A549 (cell line): ENCODE data around the gene VAMP5.

Experiments
- CBX8 ChIP-seq: fragments of 200-600 bp; sonication (generic); IDR thresholded peaks from 2 replicates; pipeline ENCODE4 v1.6.1; 2016
- CEBPB ChIP-seq, 2 experiments: fragments of >200 bp in 1 of 2; sonication (Bioruptor Twin) in 1 of 2; formaldehyde crosslinking in 1 of 2; IDR thresholded peaks; 2 replicates each; pipeline ENCODE4 v1.6.1; 2012 to 2016
- CHD4 ChIP-seq: fragments of 200-600 bp; sonication (generic); IDR thresholded peaks from 2 replicates; pipeline ENCODE4 v1.6.1; 2016; ENCODE audit warnings: antibody characterized with exemption, mild to moderate bottlenecking, borderline replicate concordance
- CTCF ChIP-seq: fragments of >200 bp; sonication (Bioruptor Twin); formaldehyde crosslinking; IDR thresholded peaks from 3 replicates; pipeline ENCODE4 v1.5.1; 2016
- EP300 ChIP-seq, 2 experiments: fragments of >200 bp; sonication (Bioruptor Twin); formaldehyde crosslinking; IDR thresholded peaks; 2 replicates in 1 of 2; 3 replicates in 1 of 2; pipeline ENCODE4 v1.6.1; 2016 to 2017
- JUN ChIP-seq, 2 experiments: fragments of >200 bp; sonication (Bioruptor Twin); formaldehyde crosslinking; IDR thresholded peaks; 2 replicates in 1 of 2; 3 replicates in 1 of 2; pipeline ENCODE4 v1.6.1; 2016 to 2017
- MYC ChIP-seq: IDR thresholded peaks from 2 replicates; pipeline ENCODE4 v1.6.1; 2012; ENCODE audit warnings: mild to moderate bottlenecking, inconsistent platforms, low read length, improper control_type of control experiment, borderline replicate concordance
- NR3C1 ChIP-seq: fragments of >200 bp; sonication (Bioruptor Twin); formaldehyde crosslinking; IDR thresholded peaks from 3 replicates; pipeline ENCODE4 v1.6.1; 2017
- PBX3 ChIP-seq: IDR thresholded peaks from 2 replicates; pipeline ENCODE4 v1.6.1; 2012
- PHF8 ChIP-seq: fragments of 200-600 bp; sonication (generic); IDR thresholded peaks from 2 replicates; pipeline ENCODE4 v1.6.1; 2016; ENCODE audit warnings: low read depth, mild to moderate bottlenecking, antibody characterized with exemption, moderate library complexity, borderline replicate concordance
- POLR2A ChIP-seq: IDR thresholded peaks from 2 replicates; pipeline ENCODE4 v1.6.1; 2012; ENCODE audit warnings: mild to moderate bottlenecking, low read length
- POLR2AphosphoS2 ChIP-seq: conservative IDR thresholded peaks from 2 replicates; pipeline ENCODE4 v1.6.1; 2012; ENCODE audit warnings: low read length, improper control_type of control experiment, inconsistent platforms
- RAD21 ChIP-seq, 2 experiments: fragments of >200 bp in 1 of 2; sonication (Bioruptor Twin) in 1 of 2; formaldehyde crosslinking in 1 of 2; IDR thresholded peaks in 1 of 2; conservative IDR thresholded peaks in 1 of 2; 2 replicates in 1 of 2; 3 replicates in 1 of 2; pipeline ENCODE4 v1.6.1; 2012 to 2018; ENCODE audit warnings: inconsistent platforms in 1 of 2

GRCh38 chr2:85607268-85608215, 23.3 kb downstream of the VAMP5 start:
- TF ChIP-seq RAD21 (conservative IDR thresholded peaks at IDR 0.05 in 1 of 2, IDR thresholded peaks at IDR 0.05 in 1 of 2) (no peak), POLR2AphosphoS2 (no peak), CHD4 (no peak), CTCF (no peak), CEBPB (IDR thresholded peaks at IDR 0.05) (no peak), EP300 (IDR thresholded peaks at IDR 0.05) (no peak), NR3C1 (no peak), MYC (no peak), PBX3 (no peak), CBX8 (no peak), POLR2A (no peak), JUN (IDR thresholded peaks at IDR 0.05) (no peak), PHF8 (no peak)
